GM21390 (cell line): Measurements from ENCODE around the gene JMJD6.
A peak's percentile ranks its signal among the peaks of the same experiment; 100 is the strongest.
"Not testable (repeated sequence)": the region's sequence is repeated elsewhere in the genome, so short reads cannot be mapped to it uniquely, and the experiment has no call there.

Source experiments
- ATAC-seq: cut with Tn5 transposase; IDR thresholded peaks from one replicate; pipeline ENCODE4 v1.9.1; 2021; ENCODE audit not compliant: unreplicated experiment

Gene JMJD6

GRCh38 chr17:76726231-76726775 is at the start of gene JMJD6:
TSS of gene JMJD6 (minus strand) at chr17:76726606. CDS start at chr17:76726475, 131 bp downstream.
- peak; percentile 60 for ATAC-seq

- ATAC-seq = no peak
These were observed 48.7 kb upstream of the JMJD6 start for GRCh38 chr17:76775021-76775600.

- no peak for ATAC-seq
These were observed 46.6 kb upstream of the JMJD6 start for GRCh38 chr17:76772842-76773525.

GRCh38 chr17:76758570-76758969 is 32.2 kb upstream of the JMJD6 start:
- ATAC-seq = no peak

DNA sequence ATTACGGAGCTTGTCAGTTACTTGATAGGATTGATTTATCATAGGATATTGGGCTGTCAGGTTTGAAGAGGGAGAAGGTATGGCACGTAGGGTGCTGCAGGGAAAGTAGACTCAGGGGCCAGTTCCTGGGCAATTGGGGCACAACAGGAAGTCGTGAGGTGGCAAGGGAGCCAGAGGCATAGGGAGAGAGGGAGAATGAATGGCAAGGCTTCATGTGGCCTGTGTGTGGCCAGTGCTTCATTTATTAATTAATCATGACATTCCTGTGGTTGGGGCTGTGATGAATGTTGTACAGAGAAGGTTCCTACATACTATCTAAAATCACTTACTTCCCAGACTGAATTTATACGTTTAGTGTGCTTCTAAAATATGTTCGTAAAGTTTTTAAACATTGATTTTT is 30.9 kb upstream of the JMJD6 start:
- ATAC-seq = no peak

DNA sequence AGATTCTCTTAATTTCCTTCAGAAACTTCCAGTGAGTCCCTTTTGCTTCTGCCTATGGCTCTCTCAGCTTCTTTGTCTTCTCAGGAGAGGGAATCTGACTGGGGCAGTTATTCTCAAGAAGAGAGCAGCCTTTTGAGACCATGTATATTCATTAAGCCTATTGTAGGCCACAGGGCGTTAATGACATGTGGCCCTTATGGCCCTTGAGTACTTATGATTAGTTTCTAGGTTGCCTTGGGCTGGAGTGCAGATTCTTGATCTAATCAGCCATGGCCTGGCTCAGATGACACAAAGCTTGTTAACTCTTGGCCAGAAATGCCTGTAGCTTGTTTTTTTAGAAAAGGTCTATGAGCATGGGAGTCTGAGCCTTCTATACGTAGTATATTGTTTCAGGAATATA is 28.9 kb upstream of the JMJD6 start:
- no peak for ATAC-seq

DNA sequence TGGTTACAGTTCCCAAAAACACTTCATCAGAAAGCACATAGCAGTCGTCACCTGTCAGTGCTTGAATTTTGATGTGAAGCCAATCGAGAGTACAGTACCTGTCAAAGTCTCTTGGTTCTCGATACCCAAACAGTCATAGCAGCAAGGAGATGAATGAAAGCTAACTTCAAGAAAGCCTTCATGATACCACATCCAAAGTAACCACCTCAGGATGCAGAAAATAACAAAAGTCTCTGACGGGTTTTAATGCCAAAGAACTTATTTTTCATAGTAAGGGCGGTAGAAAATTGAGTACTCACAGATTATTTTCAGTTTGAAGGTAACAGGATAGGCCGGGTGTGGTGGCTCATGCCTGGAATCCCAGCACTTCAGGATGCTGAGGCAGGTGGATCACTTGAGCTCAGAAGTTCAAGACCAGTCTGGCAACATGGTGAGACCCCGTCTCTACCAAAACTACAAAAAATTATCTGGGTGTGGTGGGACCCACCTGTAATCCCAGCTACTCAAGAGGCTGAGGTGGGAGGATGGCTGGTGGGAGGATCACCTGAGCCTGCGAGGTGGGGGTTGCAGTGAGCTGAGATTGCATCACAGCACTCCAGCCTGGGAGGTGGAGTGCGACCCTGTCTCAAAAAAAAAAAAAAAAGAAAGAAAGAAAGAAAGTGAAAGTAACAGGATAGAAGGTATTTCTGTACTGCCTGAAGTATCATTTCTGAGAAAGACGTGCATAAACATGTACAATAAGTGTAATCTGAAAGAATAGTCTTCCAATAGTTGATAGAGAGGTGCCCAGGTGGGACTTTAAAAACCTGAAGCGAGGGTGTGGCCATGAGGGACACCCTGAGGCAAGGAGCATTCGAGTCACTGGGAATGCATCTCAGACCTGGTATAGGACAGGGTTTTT is 26.9 kb upstream of the JMJD6 start:
- ATAC-seq = no peak

GRCh38 chr17:76752006-76752405 is 25.6 kb upstream of the JMJD6 start:
- ATAC-seq = no peak

GRCh38 chr17:76751416-76751993 is 25.1 kb upstream of the JMJD6 start:
- no peak for ATAC-seq

DNA sequence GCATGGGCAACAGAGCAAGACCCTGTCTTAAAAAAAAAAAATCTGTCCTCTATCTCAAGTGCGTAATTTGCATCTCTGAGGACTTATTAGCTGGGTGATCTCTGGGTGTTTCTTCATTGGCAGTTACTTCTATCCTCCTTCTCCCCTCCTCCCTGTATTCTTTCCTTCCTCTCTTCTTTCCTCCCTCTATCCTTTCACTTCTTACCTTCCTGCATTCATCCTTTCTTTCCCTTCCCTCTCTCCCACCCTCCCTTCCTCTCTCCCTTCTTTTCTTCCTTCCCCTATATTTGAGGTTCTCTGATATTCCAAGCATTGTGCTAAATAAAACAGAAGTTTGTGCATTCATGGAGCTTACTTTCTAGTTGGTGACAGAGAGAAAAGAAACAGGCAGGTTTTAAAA is 22.3 kb upstream of the JMJD6 start:
- no peak for ATAC-seq

DNA sequence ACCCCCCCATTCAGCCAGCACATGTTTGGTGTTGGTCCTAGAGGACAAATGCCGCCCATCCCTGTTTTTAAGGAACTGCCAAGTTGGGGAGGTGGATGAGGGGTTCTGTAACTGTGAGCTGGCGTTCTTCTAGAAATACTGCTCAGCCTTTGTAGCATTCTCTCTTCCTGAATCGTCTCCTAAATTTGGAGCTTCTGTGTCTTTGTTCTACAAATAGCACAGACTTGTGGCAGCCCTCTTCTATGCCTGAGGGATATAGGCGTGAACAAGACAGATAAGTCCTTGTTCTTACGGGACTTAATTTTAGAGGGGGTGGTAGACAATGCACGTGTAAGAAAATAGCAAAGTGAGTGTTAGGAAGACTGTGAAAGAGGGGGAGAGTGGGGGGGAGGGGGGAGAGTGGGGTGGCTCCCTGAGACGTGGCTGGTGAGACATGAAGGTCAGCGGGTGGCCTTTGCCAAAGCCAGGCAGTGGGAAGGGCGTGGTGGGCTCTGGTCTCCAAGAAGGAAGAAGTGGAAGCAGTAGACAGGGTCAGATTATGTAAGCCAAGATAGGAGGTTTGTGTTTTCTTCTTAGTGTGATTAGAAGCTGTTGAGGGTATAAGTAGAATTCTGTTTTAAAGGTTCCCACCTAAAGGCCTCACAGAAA is 21.4 kb upstream of the JMJD6 start:
- ATAC-seq = no peak

DNA sequence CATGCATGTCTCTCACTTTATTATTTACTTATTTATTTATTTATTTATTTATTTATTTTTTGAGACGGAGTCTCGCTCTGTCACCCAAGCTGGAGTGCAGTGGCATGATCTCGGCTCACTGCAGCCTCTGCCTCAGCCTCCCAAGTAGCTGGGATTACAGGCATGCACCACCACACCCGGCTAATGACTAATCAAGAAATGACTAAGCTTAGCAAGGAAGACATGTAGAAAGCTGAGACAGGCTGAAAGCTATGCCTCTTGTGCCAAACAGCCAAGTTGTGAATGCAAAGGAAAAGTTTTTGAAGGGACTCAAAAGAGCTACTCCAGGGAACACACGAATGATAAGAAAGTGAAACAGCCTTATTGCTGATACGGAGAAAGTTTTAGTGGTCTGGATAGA is 19.4 kb upstream of the JMJD6 start:
- not testable (repeated sequence) for ATAC-seq

DNA sequence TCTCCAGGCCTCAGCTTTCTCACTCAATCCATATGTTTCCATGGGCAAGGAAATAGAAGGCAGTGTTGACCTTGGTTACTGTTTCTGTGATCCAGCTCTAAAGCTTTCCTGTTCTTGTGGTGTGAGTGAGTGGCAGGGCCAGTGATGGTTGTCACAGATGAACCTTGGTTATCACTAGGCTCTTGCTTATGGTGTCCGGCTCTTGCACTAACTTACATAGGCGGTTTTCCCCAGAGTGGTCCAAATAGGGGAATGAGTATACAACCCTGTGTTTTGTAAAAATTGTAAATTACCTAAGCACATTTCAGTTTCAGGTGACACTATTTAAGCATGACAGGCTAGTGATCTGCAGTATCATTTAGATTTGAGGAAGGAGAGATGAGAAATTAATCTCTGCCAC is 18.3 kb upstream of the JMJD6 start:
- no peak for ATAC-seq

DNA sequence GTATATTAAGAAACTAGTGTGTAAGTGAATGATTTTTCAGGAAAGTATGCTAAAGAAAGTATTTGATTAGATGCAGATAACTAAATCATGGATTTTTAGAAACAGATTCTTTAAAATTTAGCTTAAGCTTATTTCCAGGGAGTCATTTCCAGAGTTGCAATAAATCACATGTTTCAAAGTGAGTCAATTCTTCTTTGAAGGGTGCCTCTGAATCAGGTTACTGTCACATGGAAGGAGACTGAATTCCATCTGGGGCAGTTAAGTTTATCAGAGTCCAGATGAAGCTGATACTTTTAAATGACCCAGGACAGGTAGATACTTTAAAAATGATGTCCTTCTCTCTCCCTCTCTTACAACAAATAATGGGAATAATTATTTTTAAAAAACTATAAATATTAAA is 16.6 kb upstream of the JMJD6 start:
- ATAC-seq = no peak

DNA sequence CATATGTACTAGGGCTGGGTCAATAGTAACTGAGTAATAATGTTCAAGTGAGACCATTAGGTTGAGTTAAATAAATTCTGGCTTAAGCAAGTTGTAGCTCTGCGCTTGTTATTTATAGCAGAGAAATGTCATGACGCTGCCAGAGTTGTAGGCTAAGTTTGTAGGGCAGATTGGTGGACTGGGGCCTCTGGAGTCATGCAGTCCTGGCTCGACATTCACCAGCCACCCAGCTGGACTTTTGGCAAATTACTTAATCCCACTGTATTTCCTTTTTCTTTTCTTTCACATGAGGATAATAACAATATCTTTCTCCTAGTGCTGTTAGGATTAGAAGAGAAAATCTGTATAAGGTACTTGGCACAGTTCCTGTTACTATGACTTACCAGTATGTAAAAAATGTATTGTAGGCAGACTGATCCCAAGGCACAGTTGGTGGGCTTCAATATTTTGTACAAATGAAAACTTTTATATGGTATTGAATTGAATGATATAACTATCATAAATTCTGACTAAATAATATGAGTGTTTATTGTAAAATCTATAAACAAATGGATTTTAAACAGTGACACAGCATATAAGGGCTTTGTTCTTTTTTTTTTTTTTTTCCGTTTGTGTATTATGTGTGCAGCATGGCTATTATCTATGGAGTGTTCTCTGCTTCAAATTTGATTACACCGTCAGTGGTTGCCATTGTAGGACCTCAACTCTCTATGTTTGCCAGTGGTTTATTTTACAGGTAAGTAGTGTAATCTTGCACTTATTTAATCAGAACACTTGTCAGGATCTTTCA is 14.1 kb upstream of the JMJD6 start:
- no peak for ATAC-seq

DNA sequence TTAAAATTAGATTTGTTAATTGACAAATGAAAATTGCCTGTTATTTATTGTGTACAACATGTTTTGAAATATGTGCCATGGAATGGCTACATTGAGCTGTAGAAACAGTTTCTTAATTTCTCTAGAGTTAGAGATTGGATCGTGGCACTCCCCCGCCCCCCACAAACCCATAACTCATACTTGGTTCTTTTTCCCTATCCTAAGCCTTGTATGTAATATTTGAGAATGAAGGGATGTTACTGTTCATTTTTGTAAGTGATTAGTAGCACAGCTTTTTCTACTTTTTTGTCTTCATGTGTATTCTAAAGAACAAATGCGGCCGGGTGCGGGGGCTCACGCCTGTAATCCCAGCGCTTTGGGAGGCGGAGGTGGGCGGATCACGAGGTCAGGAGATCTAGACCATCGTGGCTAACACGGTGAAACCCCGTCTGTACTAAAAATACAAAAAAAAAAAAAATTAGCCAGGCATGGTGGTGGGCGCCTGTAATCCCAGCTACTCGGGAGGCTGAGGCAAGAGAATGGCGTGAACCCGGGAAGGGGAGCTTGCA is 13.2 kb upstream of the JMJD6 start:
- not testable (repeated sequence) for ATAC-seq

DNA sequence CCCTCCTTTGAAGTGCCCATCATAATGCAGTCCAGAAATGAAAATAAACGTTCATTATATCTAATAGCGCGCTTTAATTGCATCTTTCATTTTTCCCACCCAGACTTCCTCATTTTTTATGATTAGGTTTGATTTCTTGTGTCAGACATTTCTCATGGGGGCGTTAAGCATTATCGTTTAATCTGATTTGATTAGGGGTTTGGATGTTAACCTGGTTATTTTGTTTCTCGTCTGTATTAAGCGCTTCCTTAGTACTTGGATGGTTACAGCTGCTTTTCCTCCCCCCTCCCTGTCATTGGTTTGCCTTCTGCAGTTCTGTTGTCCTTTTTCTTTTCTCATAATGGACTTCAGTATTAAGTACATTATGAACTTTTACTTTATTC is 12.1 kb upstream of the JMJD6 start:
- ATAC-seq = no peak

- peak; percentile 51 for ATAC-seq
These were observed 11.5 kb upstream of the JMJD6 start, which contains the start of gene MFSD11 for GRCh38 chr17:76737676-76738467. TSS of gene MFSD11 (plus strand) at chr17:76738119. CDS start at chr17:76738353, 234 bp downstream.
